Bronchial epithelial cell (primary cell): ENCODE data around the gene SLC33A1. TPM values are rescaled to one million over a fixed set of nuclear protein-coding genes. Genes with fewer than 3 reads are reported as not detected.
"Not testable (repeated sequence)": the region's sequence is repeated elsewhere in the genome, so short reads cannot be mapped to it uniquely, and the experiment has no call there.

Source experiments
- DNase-seq: peaks from one replicate; pipeline ENCODE4 v3.0.0-alpha.2; 2010; ENCODE audit warnings: low read depth
- FAIRE-seq: peaks from 2 replicates; lab custom pipeline; 2011; peaks lifted over from hg19 to GRCh38; lab: Jason Lieb, UNC
- H3K27me3 ChIP-seq: 2 replicates; pipeline ENCODE4 v1.5.1; 2011; ENCODE audit warnings: low read length; ENCODE audit not compliant: control insufficient read depth, insufficient read depth
- H3K36me3 ChIP-seq: 2 replicates; pipeline ENCODE4 v1.5.1; 2011; ENCODE audit warnings: low read length; ENCODE audit not compliant: control insufficient read depth, insufficient read depth
- H3K4me3 ChIP-seq: 2 replicates; pipeline ENCODE4 v1.5.1; 2011; ENCODE audit warnings: mild to moderate bottlenecking, low read depth, low read length, control low read depth
- total RNA-seq: library from RNA; depleted of rRNA; stranded (reverse); fragments of >200 nt; gene quantifications from 2 replicates; pipeline ENCODE4 v1.2.1, GENCODE V29; 2014
- TF ChIP-seq, protein P1 (sequence below): IDR thresholded peaks from 2 replicates; pipeline ENCODE4 v1.5.1; 2011; ENCODE audit warnings: mild to moderate bottlenecking, moderate library complexity, low read length, control low read depth, inconsistent platforms; ENCODE audit not compliant: insufficient read depth, severe bottlenecking

Gene SLC33A1
- total RNA-seq, 1 donor from 2014 or later: 67.7 TPM

DNA sequence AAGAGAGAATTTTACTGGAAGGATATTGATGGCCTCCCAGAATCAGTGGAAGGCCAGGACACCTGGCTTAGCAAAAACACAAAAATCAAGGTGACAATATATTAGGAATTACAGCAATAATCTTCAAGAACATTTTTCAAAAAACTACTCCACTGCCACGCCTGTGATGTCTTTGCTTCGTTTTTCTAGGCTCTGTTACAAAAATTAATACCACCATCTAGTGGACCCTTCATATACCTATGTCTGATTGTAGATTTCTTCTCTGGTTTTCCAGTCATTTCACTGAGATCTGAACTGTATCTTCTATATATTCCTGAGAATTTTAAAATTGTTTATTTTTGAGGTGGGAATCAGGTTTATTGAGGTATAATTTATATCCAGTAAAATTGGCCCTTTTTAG lies 5.6 kb upstream of the SLC33A1 start:
- no peak overlapping the region for H3K4me3 ChIP-seq
- no peaks in the 10 kb centered on the region for H3K27me3 ChIP-seq
- TF ChIP-seq, protein P1, sequence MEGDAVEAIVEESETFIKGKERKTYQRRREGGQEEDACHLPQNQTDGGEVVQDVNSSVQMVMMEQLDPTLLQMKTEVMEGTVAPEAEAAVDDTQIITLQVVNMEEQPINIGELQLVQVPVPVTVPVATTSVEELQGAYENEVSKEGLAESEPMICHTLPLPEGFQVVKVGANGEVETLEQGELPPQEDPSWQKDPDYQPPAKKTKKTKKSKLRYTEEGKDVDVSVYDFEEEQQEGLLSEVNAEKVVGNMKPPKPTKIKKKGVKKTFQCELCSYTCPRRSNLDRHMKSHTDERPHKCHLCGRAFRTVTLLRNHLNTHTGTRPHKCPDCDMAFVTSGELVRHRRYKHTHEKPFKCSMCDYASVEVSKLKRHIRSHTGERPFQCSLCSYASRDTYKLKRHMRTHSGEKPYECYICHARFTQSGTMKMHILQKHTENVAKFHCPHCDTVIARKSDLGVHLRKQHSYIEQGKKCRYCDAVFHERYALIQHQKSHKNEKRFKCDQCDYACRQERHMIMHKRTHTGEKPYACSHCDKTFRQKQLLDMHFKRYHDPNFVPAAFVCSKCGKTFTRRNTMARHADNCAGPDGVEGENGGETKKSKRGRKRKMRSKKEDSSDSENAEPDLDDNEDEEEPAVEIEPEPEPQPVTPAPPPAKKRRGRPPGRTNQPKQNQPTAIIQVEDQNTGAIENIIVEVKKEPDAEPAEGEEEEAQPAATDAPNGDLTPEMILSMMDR: no peak
- FAIRE-seq (no peak), DNase-seq (no peak)
- H3K36me3 ChIP-seq: no peaks in the 10 kb centered on the region

DNA sequence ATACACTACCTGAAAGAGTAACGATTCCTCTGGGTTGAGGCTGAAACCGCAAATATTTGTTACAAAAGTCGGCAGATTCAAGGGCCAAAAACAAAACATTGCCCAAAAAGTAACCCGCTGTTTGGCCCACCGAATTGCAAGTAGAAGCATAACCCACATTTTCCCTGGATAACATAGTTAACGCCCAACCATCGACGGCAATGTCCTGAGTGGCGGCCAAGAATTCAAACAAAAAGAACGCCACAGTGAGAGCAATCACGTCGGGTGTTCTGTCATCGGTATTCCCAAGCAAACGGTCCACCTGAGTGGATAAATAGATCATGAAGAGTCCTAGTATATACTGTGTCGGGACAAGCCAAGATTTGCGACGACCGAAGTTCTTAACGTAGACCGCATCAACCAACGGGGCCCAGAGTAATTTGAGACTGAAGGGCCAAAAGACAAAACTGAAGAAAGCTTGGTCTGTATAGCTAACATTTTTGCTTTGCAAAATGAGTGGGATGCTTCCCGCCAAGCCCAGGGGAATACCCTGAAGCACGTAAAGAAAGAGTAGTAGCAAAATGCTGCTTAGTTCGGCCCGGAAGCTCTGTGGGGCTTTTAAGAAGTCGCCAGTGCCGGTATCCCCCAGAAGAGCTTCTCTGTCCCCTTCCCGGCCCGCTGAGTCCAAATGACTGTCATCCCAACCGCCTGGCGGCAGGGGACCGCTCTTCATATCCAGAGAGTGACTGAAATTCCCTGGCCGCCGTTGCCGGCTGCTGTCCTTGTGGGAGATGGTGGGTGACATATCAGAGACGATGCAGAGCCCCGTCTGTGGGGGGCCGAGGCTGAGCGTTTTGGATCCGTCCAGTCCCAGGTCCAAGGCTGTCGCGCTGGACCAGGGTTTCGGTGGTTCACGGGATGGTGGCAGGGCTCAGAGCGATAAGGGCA lies 750 bp downstream of the SLC33A1 start:
- Histone ChIP-seq H3K4me3 (peak overlapping the region; percentile 93), H3K27me3 (no peaks in the 10 kb centered on the region), H3K36me3 (no peaks in the 10 kb centered on the region)
- DNase-seq: no peak
- FAIRE-seq: no peak
- TF ChIP-seq, protein P1: peak; percentile 20

DNA sequence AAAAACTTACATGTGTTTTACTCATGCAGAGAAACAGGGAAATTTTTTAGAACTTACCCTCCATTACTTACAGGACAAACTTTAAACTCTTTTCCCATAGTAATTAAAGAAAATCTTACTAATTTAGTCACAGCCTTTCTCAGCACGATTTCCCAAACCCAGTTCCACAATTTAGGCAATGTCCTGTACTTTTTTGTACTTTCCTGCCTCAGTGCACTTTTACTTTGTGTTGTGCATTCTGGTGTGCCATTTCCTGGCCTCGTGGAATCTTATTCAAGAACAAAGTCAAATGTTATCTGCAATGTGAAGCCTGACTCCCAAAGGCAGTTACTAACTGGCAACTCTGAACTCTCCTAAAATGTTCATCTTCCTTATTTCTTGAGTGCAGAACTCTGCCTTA lies 1.9 kb downstream of the SLC33A1 start:
- Histone ChIP-seq H3K4me3 (peak overlapping the region; percentile 93), H3K27me3 (no peaks in the 10 kb centered on the region), H3K36me3 (peaks cover 1% of the 10 kb centered on the region)
- FAIRE-seq (no peak), DNase-seq (no peak)
- TF ChIP-seq, protein P1: no peak

DNA sequence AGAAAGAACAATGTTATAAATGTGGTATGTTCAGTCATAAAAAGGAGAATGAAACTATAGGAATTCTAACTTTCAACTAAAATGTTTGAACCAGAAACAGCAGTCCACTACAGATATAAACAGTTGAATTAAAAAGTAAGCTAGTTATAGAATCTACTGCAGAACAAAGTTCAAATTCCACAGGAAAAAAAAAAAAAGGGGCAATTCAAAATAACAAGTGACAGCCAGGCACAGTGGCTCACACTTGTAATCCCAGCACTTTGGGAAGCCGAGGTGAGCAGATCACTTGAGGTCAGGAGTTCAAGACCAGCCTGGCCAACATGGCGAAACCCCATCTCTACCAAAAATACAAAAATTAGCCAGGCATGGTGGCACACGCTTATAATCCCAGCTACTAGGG lies 4.8 kb downstream of the SLC33A1 start:
- FAIRE-seq, DNase-seq, H3K27me3 ChIP-seq, H3K36me3 ChIP-seq, H3K4me3 ChIP-seq: not testable (repeated sequence)

DNA sequence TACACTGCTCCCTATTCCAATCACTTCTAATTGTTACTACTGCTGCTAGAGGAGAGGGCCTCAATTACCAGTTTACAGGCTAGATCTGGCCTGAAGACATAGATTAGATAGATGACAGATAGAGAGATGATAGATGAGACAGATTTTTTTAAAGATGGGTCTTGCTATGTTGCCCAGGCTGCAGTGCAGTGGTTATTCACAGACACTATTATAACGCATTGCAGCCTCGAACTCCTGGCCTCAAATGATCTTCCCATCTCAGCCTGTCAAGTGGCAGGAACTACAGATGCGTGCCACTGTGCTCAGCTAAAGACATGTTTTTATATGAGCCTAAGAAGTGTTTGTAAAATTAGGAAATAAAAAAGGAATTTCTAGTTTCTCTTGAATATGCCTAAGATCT lies 6.2 kb downstream of the SLC33A1 start:
- TF ChIP-seq, protein P1: no peak
- H3K36me3 ChIP-seq: peaks cover 1% of the 10 kb centered on the region
- H3K27me3 ChIP-seq: no peaks in the 10 kb centered on the region
- FAIRE-seq (no peak), DNase-seq (no peak)
- H3K4me3 ChIP-seq: no peak overlapping the region

DNA sequence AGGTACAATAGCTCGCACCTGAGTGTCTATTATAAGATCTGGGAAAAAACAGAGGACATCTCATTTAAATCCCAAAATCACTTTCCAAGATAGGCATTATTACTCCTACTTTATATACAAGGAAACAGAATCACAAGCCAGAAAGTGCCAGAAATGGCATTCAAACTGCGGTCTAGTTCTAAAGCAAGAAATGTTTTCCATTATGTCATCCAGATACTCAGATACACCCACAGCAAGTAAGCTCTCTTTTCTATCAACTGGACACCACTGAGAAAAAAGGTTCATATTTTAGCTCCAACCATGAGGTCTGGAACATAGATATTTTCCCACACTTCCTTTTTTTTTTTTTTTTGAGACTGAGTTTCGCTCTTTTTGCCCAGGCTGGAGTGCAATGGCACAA lies 8.1 kb downstream of the SLC33A1 start:
- Histone ChIP-seq H3K4me3 (no peak overlapping the region), H3K36me3 (peaks cover 1% of the 10 kb centered on the region), H3K27me3 (no peaks in the 10 kb centered on the region)
- FAIRE-seq (no peak), DNase-seq (no peak)
- TF ChIP-seq, protein P1: no peak
